Transverse colon (tissue), 4 donors: Measurements from ENCODE around the gene MRPL55. TPM values are rescaled to one million over a fixed set of nuclear protein-coding genes. Genes with fewer than 3 reads are reported as not detected.

Experiments used
- DNase-seq: peaks from one replicate; pipeline ENCODE4 v3.0.0-alpha.2; 2019
- H3K27ac ChIP-seq, 4 donors: fragments of 200-600 bp; sonication (generic); 2 replicates each; pipeline ENCODE4 v1.5.1; 2016 to 2018; ENCODE audit warnings: inconsistent platforms in 4 of 4
- H3K27me3 ChIP-seq: fragments of 200-600 bp; sonication (generic); 2 replicates; pipeline ENCODE4 v1.5.1; 2017; ENCODE audit warnings: inconsistent platforms
- H3K36me3 ChIP-seq, 4 donors: fragments of 200-600 bp; sonication (generic); 2 replicates each; pipeline ENCODE4 v1.5.1; 2017 to 2019; ENCODE audit warnings: inconsistent platforms in 4 of 4
- H3K4me1 ChIP-seq, 4 donors: fragments of 200-600 bp; sonication (generic); 2 replicates each; pipeline ENCODE4 v1.5.1; 2017 to 2020; ENCODE audit warnings: inconsistent platforms in 4 of 4
- H3K4me3 ChIP-seq, 4 donors: fragments of 200-600 bp; sonication (generic); 1 replicate in 1 of 4; 2 replicates in 3 of 4; pipeline versions ENCODE4 v1.5.1 to v1.6.1; 2017 to 2019; ENCODE audit warnings: inconsistent platforms in 4 of 4
- H3K9me3 ChIP-seq, 2 donors: fragments of 200-600 bp; sonication (generic); 2 replicates each; pipeline ENCODE4 v1.5.1; 2017 to 2019; ENCODE audit warnings: inconsistent platforms in 2 of 2
- CTCF ChIP-seq, 5 experiments: fragments of 200-600 bp in 3 of 5; fragments of 450-650 bp in 2 of 5; sonication (generic) in 3 of 5; IDR thresholded peaks; 1 replicate in 2 of 5; 2 replicates in 3 of 5; pipeline ENCODE4 v1.5.1; 2016 to 2017; ENCODE audit warnings: antibody characterized with exemption in 5 of 5, inconsistent platforms in 3 of 5, mild to moderate bottlenecking in 2 of 5, moderate library complexity in 1 of 5
- EP300 ChIP-seq: sonication (generic); formaldehyde crosslinking; IDR thresholded peaks from one replicate; pipeline ENCODE4 v1.6.1; 2017; ENCODE audit warnings: antibody characterized with exemption, low read depth
- POLR2A ChIP-seq: fragments of 450-650 bp; IDR thresholded peaks from one replicate; pipeline ENCODE4 v1.6.1; 2016; ENCODE audit warnings: antibody characterized with exemption, mild to moderate bottlenecking, moderate library complexity
- POLR2AphosphoS5 ChIP-seq, 3 donors: sonication (generic); formaldehyde crosslinking; IDR thresholded peaks; one replicate each; pipeline ENCODE4 v1.6.1; 2016; ENCODE audit warnings: antibody characterized with exemption in 3 of 3
- WGBS, 2 donors: methylation state at CpG; one replicate each; pipeline ENCODE4 v1.1.5; 2018; ENCODE audit warnings: low coverage in 1 of 2; 5-methylcytosine and 5-hydroxymethylcytosine counted together
- in situ Hi-C, 4 donors: fragments of 200-750 bp; cut with MboI; loops; one replicate each; pipeline versions ENCODE4 v1.15.0 to v1.15.1; 2017; ENCODE audit warnings: low sequenced_read_pairs in 3 of 4, low pct_ligation_motif_present in 1 of 4, low pct_unique_long_range_greater_than_20kb in 1 of 4
- intact Hi-C: fragments of 100-400 bp; cut with DNase I; formaldehyde crosslinking; loops from one replicate; pipeline ENCODE4 v1.15.1; 2023; ENCODE audit warnings: low total_unique reads
- total RNA-seq, 4 donors: library from RNA; depleted of rRNA; stranded (reverse); fragments of >200 nt; gene quantifications; one replicate each; pipeline ENCODE4 v1.1.0, GENCODE V29; 2016

Gene MRPL55
- total RNA-seq, 4 donors from 2014 or later, result 47.1 to 95.5 (median 77.1) TPM

DNA sequence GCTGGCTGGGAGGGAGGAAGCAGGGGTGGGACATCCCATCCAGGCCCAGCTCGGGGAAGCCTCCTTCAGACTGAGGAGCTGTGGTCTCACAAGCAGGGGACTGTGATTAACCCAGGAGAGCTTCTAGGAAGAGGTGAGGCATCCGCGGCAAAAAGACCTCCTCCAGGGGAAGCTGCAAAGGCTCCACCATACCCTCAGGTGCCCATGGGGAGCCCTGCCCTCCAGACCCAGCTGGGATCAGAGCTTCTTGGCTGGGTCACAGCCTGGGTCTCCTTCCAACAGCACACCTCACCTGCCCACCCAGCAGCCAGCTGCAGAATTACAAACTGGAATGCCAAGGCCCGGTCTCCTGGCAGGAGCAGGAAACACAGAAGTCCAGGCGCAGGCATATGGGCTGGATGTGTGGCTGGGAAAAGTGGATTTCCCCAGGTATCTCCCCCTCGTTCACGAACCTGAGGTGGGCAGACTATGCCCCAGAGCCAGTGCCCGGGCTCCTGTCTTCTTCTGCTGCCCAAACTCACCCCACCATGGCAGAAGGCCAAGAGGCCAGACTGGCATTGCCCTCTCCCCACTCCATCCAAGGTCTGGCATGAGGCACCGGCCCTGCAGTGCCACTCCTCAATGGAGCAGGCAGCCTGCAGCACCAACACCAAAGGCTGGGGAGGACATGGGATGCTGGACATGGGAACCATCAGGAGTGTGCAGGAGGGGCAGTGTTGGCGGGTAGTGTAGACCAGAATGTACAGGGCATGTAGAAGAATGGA, 42.0 kb downstream of the MRPL55 start:
- no peak overlapping the region for H3K4me3 ChIP-seq
- no peaks in the 10 kb centered on the region for H3K36me3 ChIP-seq
- TF ChIP-seq EP300, result no peak
- TF ChIP-seq POLR2A, result no peak
- no peak for TF ChIP-seq POLR2AphosphoS5 (IDR thresholded peaks at IDR 0.05)
- TF ChIP-seq CTCF (IDR thresholded peaks at IDR 0.05), result no peak
- in situ Hi-C loops, result no loop called here
- no peak for DNase-seq
- peaks cover 56% of the 10 kb centered on the region for H3K27me3 ChIP-seq
- 57 to 83% methylated on average over 1 to 10 of the region's 10 CpGs for WGBS, 2 donors
- H3K9me3 ChIP-seq, result no peaks in the 10 kb centered on the region
- no peak overlapping the region for H3K27ac ChIP-seq
- H3K4me1 ChIP-seq, result no peaks in the 10 kb centered on the region
- intact Hi-C loops, result no loop called here

DNA sequence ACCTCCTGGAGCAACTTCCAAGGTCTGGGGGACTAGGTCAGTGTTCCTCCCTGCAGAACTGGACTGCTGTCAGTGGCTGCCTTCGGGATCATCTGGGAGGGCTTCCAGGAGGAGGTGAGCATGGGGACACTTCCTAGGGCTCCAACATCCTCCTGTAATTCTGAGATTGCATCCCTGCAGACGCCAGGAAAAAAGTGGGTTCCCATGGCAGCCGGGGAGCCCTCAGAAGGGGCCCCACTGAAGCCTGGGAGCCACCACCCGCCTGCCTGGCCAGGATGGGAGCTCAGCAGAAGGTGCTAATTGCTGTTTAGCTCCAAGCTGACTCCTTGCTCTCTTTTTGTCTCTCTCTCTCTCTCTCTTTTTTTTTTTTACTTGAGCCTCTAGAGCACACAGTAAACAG, 42.7 kb downstream of the MRPL55 start:
- no peaks in the 10 kb centered on the region for H3K4me1 ChIP-seq
- H3K27ac ChIP-seq, result no peak overlapping the region
- TF ChIP-seq CTCF (IDR thresholded peaks at IDR 0.05) (no peak), POLR2A (no peak), POLR2AphosphoS5 (IDR thresholded peaks at IDR 0.05) (no peak), EP300 (no peak)
- whole genome bisulfite sequencing, 2 donors, result 57 to 70% methylated on average over 2 to 3 of the region's 4 CpGs
- H3K27me3 ChIP-seq, result peaks cover 62% of the 10 kb centered on the region
- intact Hi-C loops, result no loop called here
- H3K4me3 ChIP-seq, result no peak overlapping the region
- no peaks in the 10 kb centered on the region for H3K36me3 ChIP-seq
- no peaks in the 10 kb centered on the region for H3K9me3 ChIP-seq
- no peak for DNase-seq
- in situ Hi-C loops, result no loop called here

GRCh38 chr1:228065543-228066347, 43.4 kb downstream of the MRPL55 start:
- 79 to 84% methylated on average over 5 to 14 of the region's 15 CpGs for WGBS, 2 donors
- TF ChIP-seq POLR2AphosphoS5 (IDR thresholded peaks at IDR 0.05), result no peak
- no peak for TF ChIP-seq CTCF (IDR thresholded peaks at IDR 0.05)
- TF ChIP-seq POLR2A, result no peak
- no peak for TF ChIP-seq EP300
- in situ Hi-C loops, result no loop called here
- no peaks in the 10 kb centered on the region for H3K36me3 ChIP-seq
- no peak overlapping the region for H3K4me3 ChIP-seq
- H3K4me1 ChIP-seq, result peaks cover 0 to 2% (median 2%) of the 10 kb centered on the region in 4 donors
- intact Hi-C loops, result no loop called here
- H3K27ac ChIP-seq, result no peak overlapping the region
- peaks cover 69% of the 10 kb centered on the region for H3K27me3 ChIP-seq
- H3K9me3 ChIP-seq, result no peaks in the 10 kb centered on the region
- no peak for DNase-seq

GRCh38 chr1:228064741-228065542, 44.2 kb downstream of the MRPL55 start:
- in situ Hi-C loops, result no loop called here
- H3K4me3 ChIP-seq, result no peak overlapping the region
- peaks cover 0 to 10% (median 10%) of the 10 kb centered on the region in 4 donors for H3K4me1 ChIP-seq
- intact Hi-C loops, result no loop called here
- no peak overlapping the region for H3K27ac ChIP-seq
- H3K9me3 ChIP-seq, result no peaks in the 10 kb centered on the region
- 75% methylated on average over 15 of the region's 15 CpGs; no CpG with 5 or more reads in 1 of the 2 donors for WGBS, 2 donors
- H3K36me3 ChIP-seq, result no peaks in the 10 kb centered on the region
- no peak for DNase-seq
- TF ChIP-seq CTCF (IDR thresholded peaks at IDR 0.05) (no peak), POLR2A (no peak), POLR2AphosphoS5 (IDR thresholded peaks at IDR 0.05) (no peak)
- H3K27me3 ChIP-seq, result peaks cover 77% of the 10 kb centered on the region
